ELR (cell line): ENCODE data around the gene GRAMD1B.
"Not testable (repeated sequence)": the region's sequence is repeated elsewhere in the genome, so short reads cannot be mapped to it uniquely, and the experiment has no call there.

Experiments used
- DNase-seq: peaks from one replicate; pipeline ENCODE4 v3.0.0-alpha.2; 2015; ENCODE audit warnings: low read depth

Gene GRAMD1B

GRCh38 chr11:123641495-123641840 is 211.4 kb downstream of the GRAMD1B start:
- DNase-seq = no peak

GRCh38 chr11:123642435-123642834 is 212.4 kb downstream of the GRAMD1B start:
- DNase-seq = no peak

GRCh38 chr11:123645286-123645975 is 215.4 kb downstream of the GRAMD1B start:
- no peak for DNase-seq

GRCh38 chr11:123650901-123651300 is 220.8 kb downstream of the GRAMD1B start:
- no peak for DNase-seq

GRCh38 chr11:123652599-123652998 is 222.5 kb downstream of the GRAMD1B start:
- no peak for DNase-seq

- no peak for DNase-seq
Observed at GRCh38 chr11:123653483-123653826, 223.4 kb downstream of the GRAMD1B start.

GRCh38 chr11:123653827-123654565 is 223.9 kb downstream of the GRAMD1B start:
- DNase-seq = peak; percentile 46

- DNase-seq = peak; percentile 62
Observed at GRCh38 chr11:123654566-123655081, 224.6 kb downstream of the GRAMD1B start, which contains the start of gene SCN3B. TSS of gene SCN3B (minus strand) at chr11:123654624. CDS start at chr11:123653801, 823 bp downstream.

GRCh38 chr11:123659311-123659710 is 229.2 kb downstream of the GRAMD1B start:
- DNase-seq = no peak

- not testable (repeated sequence) for DNase-seq
Observed at GRCh38 chr11:123659965-123660364, 229.9 kb downstream of the GRAMD1B start.

GRCh38 chr11:123665306-123665705 is 235.2 kb downstream of the GRAMD1B start:
- no peak for DNase-seq

GRCh38 chr11:123670081-123670480 is 240.0 kb downstream of the GRAMD1B start:
- no peak for DNase-seq

- DNase-seq = no peak
Observed at GRCh38 chr11:123671534-123671933, 241.5 kb downstream of the GRAMD1B start.

GRCh38 chr11:123672568-123672967 is 242.5 kb downstream of the GRAMD1B start:
- DNase-seq = no peak

- no peak for DNase-seq
Observed at GRCh38 chr11:123674297-123674696, 244.2 kb downstream of the GRAMD1B start.
